Measurements from ENCODE around the gene GBP3. TPM values are rescaled to one million over a fixed set of nuclear protein-coding genes. Genes with fewer than 3 reads are reported as not detected.

GBP3 gene
- total and polyA plus RNA-seq, 12 donors: 4.1 to 54.4 (median 25.0) TPM

- Histone ChIP-seq H3K9me3 (replicated peaks in 1 of 3) (no peaks in the 10 kb centered on the region), H3K4me1 (replicated peaks in 1 of 2) (peaks cover 0 to 7% of the 10 kb centered on the region in 2 donors), H3K36me3 (replicated peaks in 1 of 2) (peaks cover 0 to under 1% of the 10 kb centered on the region in 2 donors), H3K27ac (no peak overlapping the region), H3K27me3 (no peaks in the 10 kb centered on the region), H3K4me3 (no peak overlapping the region)
- DNase-seq: no peak
- intact Hi-C loops (cut with DNase I): no loop called here
- TF ChIP-seq, protein P1, sequence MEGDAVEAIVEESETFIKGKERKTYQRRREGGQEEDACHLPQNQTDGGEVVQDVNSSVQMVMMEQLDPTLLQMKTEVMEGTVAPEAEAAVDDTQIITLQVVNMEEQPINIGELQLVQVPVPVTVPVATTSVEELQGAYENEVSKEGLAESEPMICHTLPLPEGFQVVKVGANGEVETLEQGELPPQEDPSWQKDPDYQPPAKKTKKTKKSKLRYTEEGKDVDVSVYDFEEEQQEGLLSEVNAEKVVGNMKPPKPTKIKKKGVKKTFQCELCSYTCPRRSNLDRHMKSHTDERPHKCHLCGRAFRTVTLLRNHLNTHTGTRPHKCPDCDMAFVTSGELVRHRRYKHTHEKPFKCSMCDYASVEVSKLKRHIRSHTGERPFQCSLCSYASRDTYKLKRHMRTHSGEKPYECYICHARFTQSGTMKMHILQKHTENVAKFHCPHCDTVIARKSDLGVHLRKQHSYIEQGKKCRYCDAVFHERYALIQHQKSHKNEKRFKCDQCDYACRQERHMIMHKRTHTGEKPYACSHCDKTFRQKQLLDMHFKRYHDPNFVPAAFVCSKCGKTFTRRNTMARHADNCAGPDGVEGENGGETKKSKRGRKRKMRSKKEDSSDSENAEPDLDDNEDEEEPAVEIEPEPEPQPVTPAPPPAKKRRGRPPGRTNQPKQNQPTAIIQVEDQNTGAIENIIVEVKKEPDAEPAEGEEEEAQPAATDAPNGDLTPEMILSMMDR (IDR thresholded peaks at IDR 0.05): peak; percentile 51 to 74 (median 62)
- TF ChIP-seq POLR2A (IDR thresholded peaks at IDR 0.05): no peak
- 22 to 27% (median 25%) methylated on average over 2 of the region's 2 CpGs for WGBS, 4 donors
These were observed 49.0 kb downstream of the GBP3 start for GRCh38 chr1:88973520-88974137.

DNA sequence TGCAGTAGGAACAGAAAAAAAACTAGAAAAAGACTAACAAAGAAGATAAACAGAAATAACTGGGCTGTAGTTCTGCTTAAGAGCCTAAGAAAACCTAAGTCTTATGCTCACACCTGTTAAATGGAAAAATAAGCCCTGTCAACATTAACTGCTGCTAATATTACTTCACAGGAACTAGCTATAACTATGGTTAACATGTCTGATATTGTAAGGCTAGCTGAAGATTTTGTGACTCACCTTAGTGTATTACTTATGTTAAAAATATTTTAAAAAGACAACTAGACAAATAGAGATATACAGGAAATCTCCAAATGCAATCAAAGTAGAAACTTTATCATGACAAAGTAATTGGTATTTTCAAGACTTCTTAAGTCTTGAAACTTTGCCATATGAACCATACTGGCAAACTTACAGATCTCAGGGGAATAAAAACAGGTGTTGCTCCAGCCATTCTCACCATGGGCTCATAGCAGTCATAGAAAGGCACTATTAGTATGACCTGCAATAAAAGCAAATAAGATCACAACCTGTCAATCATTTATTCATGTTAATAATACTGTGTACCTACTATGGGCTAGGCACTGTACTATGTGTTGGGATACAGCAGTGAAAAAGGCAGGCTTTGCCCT lies 60.9 kb downstream of the GBP3 start:
- H3K36me3 ChIP-seq (replicated peaks in 1 of 2): peaks cover 0 to 60% of the 10 kb centered on the region in 2 donors
- H3K27ac ChIP-seq: no peak overlapping the region
- TF ChIP-seq, protein P1 (IDR thresholded peaks at IDR 0.05): no peak
- no peak for TF ChIP-seq POLR2A (IDR thresholded peaks at IDR 0.05)
- H3K4me3 ChIP-seq: no peak overlapping the region
- no peak for DNase-seq
- H3K9me3 ChIP-seq (replicated peaks in 1 of 3): no peaks in the 10 kb centered on the region
- intact Hi-C loops (cut with DNase I): no loop called here
- no peaks in the 10 kb centered on the region for H3K27me3 ChIP-seq
- no peaks in the 10 kb centered on the region for H3K4me1 ChIP-seq (replicated peaks in 1 of 2)

- peaks cover 0 to 62% of the 10 kb centered on the region in 2 donors for H3K36me3 ChIP-seq (replicated peaks in 1 of 2)
- DNase-seq: no peak
- no peaks in the 10 kb centered on the region for H3K9me3 ChIP-seq (replicated peaks in 1 of 3)
- no peak overlapping the region for H3K27ac ChIP-seq
- intact Hi-C loops (cut with DNase I): no loop called here
- H3K4me3 ChIP-seq: no peak overlapping the region
- H3K27me3 ChIP-seq: no peaks in the 10 kb centered on the region
- H3K4me1 ChIP-seq (replicated peaks in 1 of 2): no peaks in the 10 kb centered on the region
- TF ChIP-seq POLR2A (IDR thresholded peaks at IDR 0.05): no peak
- TF ChIP-seq, protein P1 (IDR thresholded peaks at IDR 0.05): no peak
- 0 to 47% (median 38%) methylated on average over 1 of the region's 1 CpG for WGBS, 4 donors
These were observed 61.6 kb downstream of the GBP3 start for GRCh38 chr1:88961081-88961480.

Small RNA genes lying within 50 kb of the gene (small RNA-seq; reads per million reads assigned to genes)
- 0 reads per million in 2 donors for gene RF00019

Other genes starting within 250 kb of the GBP3 start
- 10 to 100 TPM; 23.1 to 70.2 (median 28.1) TPM for gene GTF2B, start 131.3 kb downstream of the GBP3 start, total RNA-seq
- gene GTF2B, start 131.3 kb downstream of the GBP3 start, polyA plus RNA-seq: 10 to 100 TPM; 15.1 to 55.6 (median 25.8) TPM
- gene KYAT3, start 30.2 kb downstream of the GBP3 start, total RNA-seq: 10 to 100 TPM; 22.2 to 51.1 (median 39.9) TPM
- gene KYAT3, start 30.2 kb downstream of the GBP3 start, polyA plus RNA-seq: 10 to 100 TPM; 16.0 to 64.3 (median 21.1) TPM
- gene RBMXL1, start 30.2 kb downstream of the GBP3 start, total RNA-seq: 10 to 100 TPM in 7 of 9 donors, 1 to 10 TPM in 2; 6.2 to 20.0 (median 14.9) TPM
- gene RBMXL1, start 30.2 kb downstream of the GBP3 start, polyA plus RNA-seq: 1 to 10 TPM; 2.4 to 7.6 (median 2.5) TPM
- gene GBP1, start 42.3 kb upstream of the GBP3 start, total RNA-seq: 100 to 1,000 TPM in 1 of 9 donors, 10 to 100 TPM in 5, 1 to 10 TPM in 3; 6.1 to 107 (median 15.6) TPM
- 10 to 100 TPM; 13.9 to 25.4 (median 20.4) TPM for gene GBP1, start 42.3 kb upstream of the GBP3 start, polyA plus RNA-seq
- 100 to 1,000 TPM in 7 of 9 donors, 10 to 100 TPM in 2; 13.8 to 257 (median 200) TPM for gene GBP2, start 103.2 kb upstream of the GBP3 start, total RNA-seq
- 100 to 1,000 TPM; 184 to 356 (median 313) TPM for gene GBP2, start 103.2 kb upstream of the GBP3 start, polyA plus RNA-seq
- gene GBP7, start 153.1 kb upstream of the GBP3 start, total RNA-seq: under 1 TPM in 7 of 9 donors, not detected in 2; 0.14 to 0.74 (median 0.32) TPM
- gene GBP7, start 153.1 kb upstream of the GBP3 start, polyA plus RNA-seq: 1 to 10 TPM; 1.3 to 3.2 (median 2.0) TPM
- 10 to 100 TPM in 3 of 9 donors, 1 to 10 TPM in 6; 4.7 to 63.5 (median 8.3) TPM for gene GBP4, start 176.1 kb upstream of the GBP3 start, total RNA-seq
- 1 to 10 TPM; 6.2 to 8.9 (median 6.8) TPM for gene GBP4, start 176.1 kb upstream of the GBP3 start, polyA plus RNA-seq
- gene GBP5, start 250.0 kb upstream of the GBP3 start, total RNA-seq: 10 to 100 TPM in 1 of 9 donors, 1 to 10 TPM in 5, under 1 TPM in 3; 0.18 to 31.0 (median 2.7) TPM
- 1 to 10 TPM; 1.2 to 2.4 (median 2.4) TPM for gene GBP5, start 250.0 kb upstream of the GBP3 start, polyA plus RNA-seq

All from adrenal gland (tissue), 12 donors.